ENCODE results near the gene TCF7L1.
"Not testable (repeated sequence)": the region's sequence is repeated elsewhere in the genome, so short reads cannot be mapped to it uniquely, and the experiment has no call there.

Gene TCF7L1

GRCh38 chr2:85327822-85328617, 194.8 kb downstream of the TCF7L1 start, which contains the start of gene TGOLN2:
Gene TGOLN2, minus strand, starts transcription at chr2:85327989. Its CDS starts 27 bp downstream, at chr2:85327962.
- DNase-seq, result peak; percentile 96

- DNase-seq, result no peak
Measured at GRCh38 chr2:85329181-85329651, 196.0 kb downstream of the TCF7L1 start.

DNA sequence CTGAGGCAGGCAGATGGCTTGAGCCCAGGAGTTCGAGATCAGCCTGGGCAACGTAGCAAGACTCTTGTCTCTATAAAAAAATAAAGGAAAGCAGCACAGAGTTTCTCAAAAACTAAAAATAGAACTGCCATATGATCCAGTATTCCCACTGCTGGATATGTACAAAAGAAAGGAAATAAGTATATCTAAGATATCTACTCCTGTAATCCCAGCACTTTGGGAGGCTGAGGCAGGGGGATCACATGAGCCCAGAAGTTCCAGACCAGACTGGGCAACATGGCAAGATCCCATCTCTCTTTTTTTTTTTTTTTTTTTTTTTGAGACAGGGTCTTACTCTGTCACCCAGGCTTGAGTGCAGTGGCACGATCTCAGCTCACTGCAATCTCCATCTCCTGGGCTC, 196.5 kb downstream of the TCF7L1 start:
- not testable (repeated sequence) for DNase-seq

DNA sequence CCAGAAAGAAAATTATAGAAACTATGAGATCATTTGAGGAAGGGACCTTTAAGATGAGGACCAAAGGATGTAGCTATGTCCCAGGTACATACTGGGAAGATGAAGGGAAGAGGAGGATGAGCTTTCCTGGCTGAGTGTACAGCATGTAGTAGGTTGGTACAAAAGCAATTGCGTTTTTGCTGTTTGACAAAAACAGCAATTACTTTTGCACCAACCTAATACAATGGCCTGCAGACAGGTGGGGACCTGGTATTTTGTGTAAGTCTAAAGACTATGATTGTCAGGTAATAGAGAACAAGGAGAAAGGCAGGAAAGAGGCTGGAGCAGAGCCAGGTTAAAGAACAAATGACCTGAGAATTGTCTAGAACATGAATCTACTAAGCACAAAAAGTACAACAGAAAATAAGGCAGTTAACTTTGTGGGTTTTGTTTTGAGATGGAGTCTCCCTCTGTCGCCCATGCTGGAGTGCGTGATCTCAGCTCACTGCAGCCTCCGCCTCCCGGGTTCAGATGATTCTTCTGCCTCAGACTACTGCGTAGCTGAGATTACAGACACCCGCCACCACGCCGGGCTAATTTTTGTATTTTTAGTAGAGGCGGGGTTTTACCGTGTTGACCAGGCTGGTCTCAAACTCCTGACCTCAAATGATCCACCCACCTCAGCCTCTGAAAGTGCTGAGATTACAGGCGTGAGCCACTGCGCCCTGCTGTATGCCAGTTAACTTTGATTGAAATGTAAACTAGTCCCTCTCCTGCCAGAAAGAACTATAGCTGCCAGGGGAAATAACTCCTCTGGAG, 197.8 kb downstream of the TCF7L1 start:
- peak; percentile 51 for DNase-seq

DNA sequence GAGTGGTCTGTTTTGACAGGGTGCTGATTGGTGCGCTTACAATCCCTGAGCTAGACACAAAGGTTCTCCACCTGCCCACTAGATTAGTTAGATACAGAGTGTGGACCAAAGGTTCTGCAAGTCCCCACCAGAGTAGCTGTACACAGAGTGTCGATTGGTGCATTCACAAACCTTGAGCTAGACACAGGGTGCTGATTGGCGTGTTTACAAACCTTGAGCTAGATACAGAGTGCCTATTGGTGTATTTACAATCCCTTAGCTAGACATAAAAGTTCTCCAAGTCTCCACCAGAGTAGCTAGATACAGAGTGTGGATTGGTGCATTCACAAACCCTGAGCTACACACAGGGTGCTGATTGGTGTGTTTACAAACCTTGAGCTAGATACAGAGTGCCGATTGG, 200.7 kb downstream of the TCF7L1 start:
- DNase-seq, result not testable (repeated sequence)

- DNase-seq, result no peak
Measured at GRCh38 chr2:85334928-85335327, 201.7 kb downstream of the TCF7L1 start.

DNA sequence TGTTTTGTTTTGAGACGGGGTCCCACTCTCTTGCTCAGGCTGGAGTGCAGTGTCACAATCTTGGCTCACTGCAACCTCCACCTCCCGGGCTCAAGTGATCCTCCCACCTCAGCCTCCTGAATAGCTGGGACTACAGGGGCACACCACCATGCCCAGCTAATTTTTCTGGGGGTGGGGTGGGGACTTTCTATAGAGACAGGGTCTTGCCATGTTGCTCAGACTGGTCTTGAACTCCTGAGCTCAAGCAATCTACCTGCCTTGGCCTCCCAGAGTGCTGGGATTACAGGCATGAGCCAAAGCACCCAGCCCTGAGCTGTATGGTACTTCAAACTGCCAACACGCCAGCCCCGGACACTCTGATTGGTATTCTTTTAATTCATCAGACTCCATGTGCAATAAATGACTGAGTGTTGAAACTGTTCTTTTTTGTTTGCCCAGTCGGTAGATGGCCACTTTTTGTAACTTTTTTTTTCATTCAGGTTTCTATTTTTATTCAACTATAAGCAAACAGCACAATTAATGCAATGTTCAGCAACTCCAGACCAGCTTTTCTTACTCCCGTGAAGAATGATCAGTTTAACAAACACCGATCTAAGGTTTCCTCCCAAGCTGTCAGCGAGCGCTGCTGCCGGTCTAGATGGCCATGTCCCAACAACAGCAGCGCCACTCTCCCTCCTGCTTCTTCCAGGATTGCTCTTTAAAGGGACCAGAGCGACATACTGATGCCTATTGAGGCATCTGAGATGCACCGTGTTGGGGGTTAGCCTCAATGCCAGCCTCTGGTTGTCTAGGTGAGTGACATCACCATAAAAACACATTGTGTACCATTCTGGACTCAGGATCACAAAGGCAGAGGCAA, 207.1 kb downstream of the TCF7L1 start:
- DNase-seq, result no peak

- no peak for DNase-seq
Measured at GRCh38 chr2:85341269-85342029, 208.3 kb downstream of the TCF7L1 start.

GRCh38 chr2:85342156-85342555, 209.0 kb downstream of the TCF7L1 start:
- no peak for DNase-seq

GRCh38 chr2:85343207-85343895, 210.2 kb downstream of the TCF7L1 start:
- DNase-seq, result not testable (repeated sequence)

DNA sequence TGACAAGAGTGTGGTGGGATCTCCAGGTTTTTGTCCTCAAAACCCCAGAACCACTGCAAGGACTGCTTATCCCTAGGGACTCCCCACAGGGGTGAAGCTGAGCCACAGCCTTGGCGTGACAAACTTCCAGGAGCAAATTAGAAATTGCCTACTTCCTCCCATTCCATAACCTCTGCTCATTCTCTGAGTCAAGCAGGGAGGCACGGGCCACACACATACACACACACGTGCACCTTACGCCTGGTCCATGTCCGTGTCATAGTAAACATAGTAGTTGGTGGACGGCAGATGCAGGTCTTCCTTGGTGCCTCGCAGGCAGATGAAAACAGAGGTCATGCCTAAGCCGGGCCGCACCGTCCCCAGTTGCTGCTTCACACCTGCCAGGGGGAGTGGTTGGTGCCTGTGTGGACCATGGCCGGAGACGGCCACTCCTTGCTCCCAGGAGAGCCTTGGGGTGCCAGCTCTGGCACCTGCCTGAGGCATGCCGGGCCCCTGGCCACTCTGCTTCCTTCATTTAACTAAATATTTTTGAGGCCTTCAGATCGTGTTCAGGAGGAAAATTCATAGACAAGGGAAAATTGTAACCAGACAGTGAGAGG, 211.3 kb downstream of the TCF7L1 start:
- no peak for DNase-seq

DNA sequence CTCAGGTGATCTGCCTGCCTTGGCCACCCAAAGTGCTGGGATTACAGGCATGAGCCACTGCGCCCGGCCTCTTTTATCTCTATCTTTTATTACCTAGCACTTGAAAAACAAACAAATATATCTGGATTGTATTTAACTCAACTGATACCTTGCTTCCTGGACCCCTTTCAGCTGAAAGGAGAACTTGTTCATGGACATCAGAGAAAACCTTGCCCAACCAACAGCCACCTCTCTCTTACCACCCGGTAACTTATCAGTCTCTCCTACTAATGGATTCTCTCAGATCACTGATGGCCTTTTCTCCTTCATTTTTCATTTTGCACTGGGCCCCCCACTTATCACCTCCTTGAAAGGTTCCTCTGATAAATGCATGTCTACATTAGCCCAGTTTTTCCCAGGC, 214.4 kb downstream of the TCF7L1 start:
- no peak for DNase-seq

- DNase-seq, result peak; percentile 34
Measured at GRCh38 chr2:85353876-85354285, 220.7 kb downstream of the TCF7L1 start.

DNA sequence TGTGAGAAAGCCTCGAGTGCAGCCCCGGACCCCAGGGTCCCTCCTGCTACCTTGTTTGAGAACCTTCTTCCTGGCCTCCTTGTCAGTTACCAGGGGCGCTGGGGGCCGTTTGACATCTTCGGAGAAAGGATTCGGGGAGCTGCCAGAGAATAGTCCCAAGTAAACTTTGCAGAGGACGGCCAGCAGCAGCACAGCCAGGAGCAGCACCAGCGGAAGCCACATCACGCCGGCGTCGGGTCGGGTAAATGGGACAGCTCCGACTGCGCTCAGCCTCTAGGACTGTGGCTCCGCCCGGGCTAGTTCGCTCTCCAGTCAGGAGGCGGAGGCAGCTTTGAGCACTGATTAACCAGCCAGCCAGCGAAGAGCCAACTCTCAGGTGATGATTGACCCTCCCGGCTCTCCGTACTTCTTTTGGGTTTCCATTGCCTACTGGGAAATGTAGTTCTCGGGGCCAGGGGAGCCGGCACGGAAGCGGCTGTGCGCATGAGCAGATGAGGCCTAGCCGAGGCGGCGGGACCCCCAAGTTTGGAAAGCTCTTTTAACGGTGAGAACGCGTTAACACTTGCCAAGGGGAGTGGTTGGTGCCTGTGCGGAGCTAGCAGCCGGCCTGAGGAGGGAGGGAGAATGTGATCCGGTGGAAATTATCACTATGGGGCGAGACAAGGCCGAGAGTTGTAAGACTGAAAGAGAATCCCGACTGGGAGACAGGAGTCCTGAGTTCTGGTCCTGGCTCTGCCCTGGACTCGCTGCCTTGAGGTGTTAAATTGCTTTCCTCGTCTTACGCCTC, 221.3 kb downstream of the TCF7L1 start, which contains the start of the genes ELMOD3 and RETSAT:
Gene ELMOD3 (plus strand): TSS at position 484 of the 787 bp plus-strand sequence. CDS start 2,430 bp downstream, outside the sequence.
Gene RETSAT (minus strand): TSS at position 243 of the 787 bp plus-strand sequence. CDS start 21 bp downstream, at position 222.
- peak; percentile 99 for DNase-seq

GRCh38 chr2:85355073-85355410, 221.8 kb downstream of the TCF7L1 start:
- DNase-seq, result no peak

GRCh38 chr2:85355521-85355920, 222.3 kb downstream of the TCF7L1 start:
- DNase-seq, result no peak

- no peak for DNase-seq
Measured at GRCh38 chr2:85356186-85356585, 223.0 kb downstream of the TCF7L1 start.

DNA sequence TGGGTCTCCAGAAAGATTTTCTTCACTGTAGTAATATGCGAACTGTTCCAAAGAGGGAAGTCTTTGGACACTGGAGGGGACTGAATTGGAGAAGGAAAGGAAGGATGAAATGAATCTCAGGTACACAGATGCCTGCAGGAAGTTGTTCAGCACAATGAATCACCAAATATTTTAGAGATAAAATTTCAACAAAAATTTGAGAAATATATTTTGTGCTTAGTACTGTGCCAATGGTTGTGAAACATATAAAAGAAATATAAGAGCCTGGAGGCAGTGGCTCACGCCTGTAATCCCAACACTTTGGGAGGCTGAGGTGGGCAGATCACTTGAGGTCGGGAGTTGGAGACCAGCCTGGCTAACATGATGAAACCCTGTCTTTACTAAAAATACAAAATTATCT, 224.5 kb downstream of the TCF7L1 start:
- no peak for DNase-seq

All from RPMI8226 (cell line).